NCI-H1436 (cell line): ENCODE results near the gene FMN1.

Experiments
- DNase-seq: peaks from one replicate; lab custom pipeline; 2025; lab: John Stamatoyannopoulos, UW

Gene FMN1

GRCh38 chr15:33119865-33120264 lies 74.6 kb downstream of the FMN1 start:
- no peak for DNase-seq

GRCh38 chr15:33119273-33119672 lies 75.2 kb downstream of the FMN1 start:
- DNase-seq: no peak

GRCh38 chr15:33116198-33116597 lies 78.3 kb downstream of the FMN1 start:
- no peak for DNase-seq

GRCh38 chr15:33115191-33115861 lies 79.2 kb downstream of the FMN1 start:
- no peak for DNase-seq

- no peak for DNase-seq
These were observed 80.2 kb downstream of the FMN1 start for GRCh38 chr15:33114374-33114717.

- DNase-seq: no peak
These were observed 80.7 kb downstream of the FMN1 start for GRCh38 chr15:33113666-33114373.

- DNase-seq: no peak
These were observed 81.9 kb downstream of the FMN1 start for GRCh38 chr15:33112541-33113105.

- no peak for DNase-seq
These were observed 83.5 kb downstream of the FMN1 start for GRCh38 chr15:33111041-33111451.

GRCh38 chr15:33109345-33109744 lies 85.2 kb downstream of the FMN1 start:
- DNase-seq: no peak

- no peak for DNase-seq
These were observed 86.0 kb downstream of the FMN1 start for GRCh38 chr15:33108518-33108917.

GRCh38 chr15:33107950-33108349 lies 86.6 kb downstream of the FMN1 start:
- DNase-seq: no peak

GRCh38 chr15:33104212-33104611 lies 90.3 kb downstream of the FMN1 start:
- no peak for DNase-seq

- no peak for DNase-seq
These were observed 93.5 kb downstream of the FMN1 start for GRCh38 chr15:33101036-33101435.

- no peak for DNase-seq
These were observed 94.2 kb downstream of the FMN1 start for GRCh38 chr15:33100314-33100713.

GRCh38 chr15:33099739-33100138 lies 94.8 kb downstream of the FMN1 start:
- no peak for DNase-seq

GRCh38 chr15:33099213-33099612 lies 95.3 kb downstream of the FMN1 start:
- no peak for DNase-seq

GRCh38 chr15:33098094-33099058 lies 96.1 kb downstream of the FMN1 start:
- no peak for DNase-seq

- no peak for DNase-seq
These were observed 98.4 kb downstream of the FMN1 start for GRCh38 chr15:33096134-33096533.

GRCh38 chr15:33095641-33096040 lies 98.9 kb downstream of the FMN1 start:
- no peak for DNase-seq

- DNase-seq: no peak
These were observed 100.2 kb downstream of the FMN1 start for GRCh38 chr15:33094336-33094735.

GRCh38 chr15:33093222-33093621 lies 101.3 kb downstream of the FMN1 start:
- DNase-seq: no peak

GRCh38 chr15:33091983-33092693 lies 102.4 kb downstream of the FMN1 start:
- no peak for DNase-seq
